HPDE6-E6E7 (cell line): ENCODE data around the gene ZFC3H1.
A peak's percentile ranks its signal among the peaks of the same experiment; 100 is the strongest.

Experiments used
- DNase-seq: peaks from one replicate; pipeline ENCODE4 v3.0.0; 2011; ENCODE audit warnings: missing footprints; ENCODE audit errors: extremely low spot score

ZFC3H1 gene

DNA sequence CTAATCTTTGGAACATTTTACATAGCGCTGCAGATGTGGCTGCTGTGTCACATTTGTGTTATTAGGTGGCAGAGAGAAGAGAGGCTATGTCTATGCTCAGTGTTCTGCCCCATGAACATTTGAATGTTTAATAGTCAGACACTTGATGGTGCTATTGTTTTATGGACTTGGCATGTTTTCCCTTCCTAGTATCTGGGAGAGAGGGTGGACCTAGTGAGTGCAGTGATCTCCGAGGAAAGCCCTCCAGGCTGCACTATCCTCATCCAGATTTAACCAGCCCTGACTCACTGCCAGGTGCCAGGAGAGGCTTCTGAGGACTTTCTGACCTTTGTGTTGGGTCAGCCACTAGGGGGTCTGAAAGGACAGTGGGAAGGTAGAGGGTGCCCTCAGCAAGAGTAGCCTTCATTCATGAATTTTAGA lies 24.3 kb downstream of the ZFC3H1 start:
- no peak for DNase-seq

DNA sequence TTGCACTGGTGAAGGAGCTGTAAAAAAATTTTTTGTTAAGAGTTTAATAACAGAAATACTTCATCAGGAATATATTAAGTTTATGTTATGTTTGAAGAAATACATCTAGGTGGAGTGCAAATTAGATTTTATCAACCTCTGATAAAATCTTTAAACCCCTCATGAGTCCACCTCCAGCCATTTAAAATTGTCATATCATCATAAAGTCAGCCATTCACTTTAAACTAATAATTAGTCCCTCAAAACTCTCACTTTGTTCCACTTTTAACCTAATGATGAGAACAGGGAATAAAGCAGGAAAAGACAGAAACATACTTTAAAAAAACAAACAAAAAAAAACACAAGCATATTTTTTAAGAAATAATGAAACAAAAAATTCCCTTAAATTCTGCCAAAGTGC lies 25.1 kb downstream of the ZFC3H1 start:
- DNase-seq, result no peak

DNA sequence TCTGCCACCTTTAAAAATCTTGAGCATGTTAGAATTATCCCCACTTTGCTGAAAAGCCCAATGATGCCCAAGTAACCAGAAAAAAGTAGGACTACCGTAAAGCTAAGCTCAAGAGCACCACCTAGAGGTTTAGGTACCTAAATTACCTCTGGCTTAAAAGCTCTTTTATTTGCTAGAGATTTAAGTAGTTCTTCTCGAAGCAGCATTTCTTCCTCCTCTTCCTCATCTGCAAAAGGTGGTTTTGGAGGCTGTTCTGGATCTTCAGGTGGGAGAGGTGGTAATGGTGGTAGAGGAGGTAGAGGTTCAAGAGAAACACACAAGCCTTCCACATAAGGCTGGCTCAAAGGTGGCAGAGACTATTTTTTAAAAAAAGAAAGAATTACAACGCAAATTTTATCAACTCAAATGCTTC lies 26.9 kb downstream of the ZFC3H1 start:
- DNase-seq, result peak; percentile 8

DNA sequence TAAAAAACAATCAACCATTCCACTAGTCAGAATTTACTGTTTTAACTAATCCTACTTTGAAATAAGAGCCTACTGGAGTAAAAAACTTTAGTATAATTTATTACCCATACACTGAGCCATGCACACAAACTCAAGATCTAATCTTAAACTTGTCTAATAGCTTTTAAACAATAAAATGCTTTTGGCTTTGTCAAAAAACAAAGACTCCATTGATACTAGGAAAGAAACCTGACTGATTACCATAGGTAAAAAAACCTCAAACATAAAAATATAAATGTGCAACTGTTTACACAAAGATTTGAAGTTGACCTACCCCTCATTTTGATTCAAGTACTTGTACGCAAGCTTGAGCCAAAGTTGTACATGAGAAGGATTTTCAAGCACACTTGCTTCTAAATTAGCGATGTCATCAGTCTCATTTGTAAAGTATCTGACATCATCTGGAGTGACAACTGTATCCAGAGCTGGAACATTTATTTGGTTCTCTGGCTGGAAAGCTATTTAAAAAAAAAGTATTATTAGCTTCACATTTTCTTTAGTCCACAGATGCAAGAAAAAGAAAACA lies 36.1 kb downstream of the ZFC3H1 start:
- DNase-seq, result no peak

DNA sequence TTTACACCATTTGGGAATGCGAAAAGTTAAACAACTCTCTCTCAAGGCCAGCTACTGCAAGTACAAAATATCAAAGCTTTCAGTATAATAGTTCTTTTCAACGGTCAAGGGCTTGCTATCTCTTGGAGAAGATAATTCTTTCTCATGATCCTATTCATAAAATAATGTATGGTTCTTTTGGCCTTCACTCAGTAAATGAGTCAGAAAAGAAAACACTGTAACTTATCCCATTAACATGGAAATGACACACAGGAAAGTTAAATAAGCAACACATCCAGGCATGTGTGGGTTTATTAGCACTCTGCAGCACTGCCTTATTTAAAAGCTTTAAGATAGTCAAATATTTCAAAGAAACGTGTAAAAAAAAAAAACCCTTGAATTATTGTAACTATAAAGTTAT lies 36.9 kb downstream of the ZFC3H1 start:
- no peak for DNase-seq

DNA sequence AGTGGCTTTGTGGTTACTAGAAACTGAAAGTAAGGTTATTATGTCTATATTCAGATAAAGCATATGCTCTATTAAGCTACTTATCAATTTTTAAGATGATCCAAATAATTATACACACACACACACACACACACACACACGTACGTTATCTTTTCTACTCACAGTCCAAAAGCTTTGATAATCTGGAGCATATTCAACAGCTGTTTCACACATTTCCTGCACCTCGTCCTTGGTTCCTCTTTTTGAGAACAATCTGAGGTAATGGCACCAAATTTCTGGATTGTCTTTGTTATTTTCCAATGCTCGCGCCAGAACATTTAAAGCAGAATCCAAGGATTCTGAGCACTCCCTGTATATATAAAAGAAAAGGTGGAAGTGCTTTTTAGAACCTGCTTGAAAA lies 37.5 kb downstream of the ZFC3H1 start:
- DNase-seq, result no peak

DNA sequence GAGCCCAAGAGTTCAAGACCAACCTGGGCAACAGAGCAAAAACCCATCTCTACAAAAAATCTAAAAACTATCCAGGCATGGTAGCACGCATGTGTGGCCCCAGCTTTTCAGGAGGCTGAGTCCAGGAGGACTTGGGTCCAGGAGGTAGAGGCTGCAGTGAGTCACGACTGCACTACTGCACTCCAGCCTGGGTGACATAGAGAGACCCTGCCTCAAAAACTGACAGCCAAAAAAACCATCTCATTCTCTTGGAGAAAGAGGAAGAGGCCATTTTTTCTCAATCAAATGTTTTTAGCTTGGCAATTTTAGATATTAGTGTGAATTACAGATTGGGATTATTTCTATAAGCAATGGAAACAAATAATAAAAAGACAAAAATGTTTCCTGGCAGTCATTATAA lies 38.2 kb downstream of the ZFC3H1 start:
- no peak for DNase-seq

DNA sequence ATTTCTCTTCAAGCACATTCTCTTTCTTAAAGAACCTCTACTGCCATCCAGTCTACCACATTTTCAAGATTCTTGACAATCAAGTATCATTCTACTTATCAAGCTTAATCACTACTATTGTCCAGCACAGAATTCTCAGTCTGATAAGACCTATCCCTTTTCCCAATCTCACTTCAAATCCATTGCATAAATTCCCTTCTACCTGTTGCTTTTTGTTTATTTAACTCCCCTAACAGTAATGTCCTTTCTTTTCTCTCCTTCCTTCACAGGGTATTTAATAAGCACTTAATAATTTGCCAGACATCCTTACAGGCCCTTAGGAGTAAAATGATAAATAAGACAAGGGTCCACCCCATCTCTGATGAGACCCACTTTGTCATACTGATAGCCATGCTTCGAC lies 41.7 kb downstream of the ZFC3H1 start:
- no peak for DNase-seq

DNA sequence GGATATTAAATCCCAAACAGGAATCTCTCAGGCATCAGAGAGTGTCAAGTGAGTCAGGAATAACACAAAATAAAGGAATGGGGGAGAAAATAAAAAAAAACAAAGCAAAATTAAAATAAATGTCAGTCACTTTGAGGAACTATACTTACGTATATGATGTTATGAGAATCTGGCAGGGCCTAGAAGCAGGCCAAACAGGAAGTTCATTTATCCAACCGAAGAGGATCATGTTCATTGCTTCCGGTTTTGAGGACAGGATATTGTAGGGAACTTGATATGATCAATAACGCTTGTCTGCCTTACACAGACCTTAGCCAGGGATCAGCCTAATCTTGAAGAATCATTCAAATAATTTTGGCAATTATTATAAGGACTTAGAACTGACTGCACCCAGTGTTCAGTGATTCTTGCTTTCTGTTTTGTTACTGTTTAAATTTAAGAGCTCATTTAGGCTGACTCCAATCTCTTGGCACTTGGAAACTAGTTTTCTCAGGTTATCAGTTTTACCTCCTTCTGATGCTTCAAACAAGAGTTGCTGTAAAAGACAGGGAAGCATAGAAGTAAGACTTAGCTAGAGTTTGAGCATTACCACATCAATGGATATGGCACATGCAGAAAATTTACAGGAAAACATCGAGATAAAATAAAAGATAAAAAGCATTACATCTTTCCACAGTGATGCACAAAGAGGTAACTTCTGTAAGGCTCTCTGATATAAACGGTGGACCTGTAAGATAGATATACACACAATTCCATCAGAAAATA lies 53.4 kb downstream of the ZFC3H1 start:
- no peak for DNase-seq

DNA sequence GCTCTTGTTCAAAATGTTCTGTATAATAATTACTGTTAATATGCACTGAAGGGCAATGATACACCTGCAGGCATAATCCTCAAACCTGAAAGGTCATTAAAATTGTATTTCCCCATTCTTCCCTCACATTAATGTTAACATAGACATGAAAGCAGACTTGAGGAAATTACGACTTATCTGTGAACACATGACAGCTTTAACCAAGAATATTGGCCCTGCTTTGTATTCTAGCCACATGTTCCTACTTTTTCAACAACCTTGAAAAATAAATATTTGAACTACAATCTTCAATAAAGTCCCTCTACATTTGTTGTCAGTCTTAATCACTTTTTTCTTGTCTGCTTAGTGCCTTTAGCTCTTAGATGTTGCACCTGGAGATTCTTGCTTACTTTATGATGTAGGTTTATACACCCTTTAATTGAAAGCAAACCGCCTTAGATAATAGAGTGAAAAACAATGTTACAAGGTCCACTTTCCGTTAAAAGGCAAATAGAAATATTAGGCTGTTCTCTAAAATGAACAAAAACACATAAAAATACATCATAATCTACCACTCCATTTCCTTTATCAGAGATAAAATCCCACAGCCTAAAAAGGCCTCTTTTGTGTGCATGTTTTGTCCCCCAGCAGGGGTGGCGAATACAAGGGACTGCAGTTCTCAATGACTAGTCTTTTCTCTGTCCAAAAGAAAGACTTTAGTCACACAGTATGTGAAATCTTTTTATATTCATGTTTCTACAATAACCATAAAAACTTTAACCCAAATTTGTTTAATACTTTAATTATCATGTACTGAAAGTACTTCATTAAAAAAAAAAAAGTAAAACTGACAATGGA lies 55.9 kb downstream of the ZFC3H1 start:
- no peak for DNase-seq

DNA sequence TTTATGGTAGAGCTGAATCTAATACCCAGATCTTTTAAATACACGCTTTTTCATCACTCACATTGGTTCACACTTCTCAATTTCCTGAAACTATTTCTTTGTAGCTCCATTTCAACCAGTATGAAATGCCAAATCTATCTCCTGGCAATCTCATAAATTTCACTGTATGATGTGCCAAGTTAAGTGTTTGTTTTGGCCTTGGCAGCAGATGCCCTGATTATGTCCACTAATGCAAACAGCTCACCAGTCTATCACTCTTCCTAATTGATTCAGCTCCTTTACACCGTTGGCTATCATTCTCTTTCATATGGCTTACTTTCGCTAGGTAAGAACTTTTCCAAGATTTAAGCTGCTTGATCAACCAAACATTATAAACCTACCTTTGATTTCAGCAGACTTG lies 58.6 kb downstream of the ZFC3H1 start:
- DNase-seq, result no peak

DNA sequence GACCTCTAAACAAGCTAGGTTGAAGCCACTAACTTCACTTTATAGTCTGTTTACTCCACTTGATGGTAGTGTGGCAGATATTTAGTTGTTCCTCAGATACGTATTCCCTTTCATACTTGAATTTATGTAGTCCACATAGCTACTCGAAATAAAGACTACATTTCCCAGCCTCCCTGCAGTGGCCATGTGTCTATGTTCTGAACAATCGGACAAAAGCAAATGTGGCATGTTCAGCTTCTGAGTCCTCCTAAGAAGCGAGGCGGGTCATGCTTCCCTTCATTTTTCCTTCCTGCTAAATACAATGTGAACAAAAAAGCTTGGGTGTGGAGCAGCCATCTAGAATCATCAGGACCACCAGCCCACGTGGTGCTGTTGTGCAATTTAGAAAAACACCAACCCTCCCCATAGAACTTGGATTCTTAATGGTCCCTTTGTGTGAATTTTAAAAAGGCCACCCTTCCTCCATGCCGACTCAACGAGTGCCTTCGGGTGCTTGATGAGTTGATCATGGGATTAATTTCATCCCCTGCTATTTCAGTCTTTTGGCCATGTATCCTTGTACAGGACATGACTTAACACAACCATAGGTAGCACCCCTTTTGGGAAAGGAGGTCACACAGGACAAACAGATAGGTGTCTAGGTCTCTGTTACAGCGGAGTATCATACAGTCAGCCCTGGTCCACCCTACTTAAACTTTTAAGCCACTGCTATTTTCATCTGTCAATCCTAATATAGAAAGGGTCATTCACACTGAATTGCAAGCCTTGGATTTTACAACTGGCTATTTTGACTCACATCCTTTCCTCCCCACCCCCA lies 60.7 kb downstream of the ZFC3H1 start:
- no peak for DNase-seq

DNA sequence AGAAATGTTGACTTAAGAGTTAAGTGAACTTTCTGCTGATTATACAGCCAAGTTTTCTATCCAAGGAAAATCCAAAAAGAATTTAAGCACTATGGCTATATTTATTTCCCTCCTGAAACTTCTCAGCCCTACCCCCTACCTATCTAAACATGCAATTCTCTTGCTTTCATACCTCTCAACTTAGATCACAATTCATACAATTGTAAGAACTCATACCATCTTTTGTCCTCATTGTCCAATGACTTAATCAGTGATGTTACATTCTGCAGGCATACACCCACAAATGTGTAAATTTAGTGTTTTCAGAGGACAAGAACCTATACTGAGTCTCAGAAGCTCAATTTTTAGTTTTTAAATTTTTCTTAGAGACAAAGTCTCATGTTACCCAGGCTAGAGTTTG lies 62.1 kb downstream of the ZFC3H1 start:
- no peak for DNase-seq

DNA sequence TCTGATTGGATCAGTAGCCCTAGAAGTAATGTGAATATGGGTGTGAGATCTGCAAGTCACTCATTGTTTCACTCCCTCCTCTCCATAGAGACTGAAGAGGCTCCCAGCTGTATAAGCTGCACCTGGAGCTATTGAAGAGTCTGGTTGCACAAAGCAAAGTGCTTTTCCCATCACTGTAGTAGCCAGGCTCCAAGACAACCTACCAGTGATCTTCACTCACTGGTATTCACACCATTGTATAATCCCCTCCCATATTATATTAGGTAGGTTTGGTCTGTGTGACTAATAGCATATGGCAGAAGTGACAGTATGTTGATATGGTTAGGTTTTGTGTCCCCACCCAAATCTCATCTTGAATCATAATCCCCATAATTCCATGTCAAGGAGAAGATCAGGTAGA lies 64.4 kb downstream of the ZFC3H1 start:
- DNase-seq, result no peak

DNA sequence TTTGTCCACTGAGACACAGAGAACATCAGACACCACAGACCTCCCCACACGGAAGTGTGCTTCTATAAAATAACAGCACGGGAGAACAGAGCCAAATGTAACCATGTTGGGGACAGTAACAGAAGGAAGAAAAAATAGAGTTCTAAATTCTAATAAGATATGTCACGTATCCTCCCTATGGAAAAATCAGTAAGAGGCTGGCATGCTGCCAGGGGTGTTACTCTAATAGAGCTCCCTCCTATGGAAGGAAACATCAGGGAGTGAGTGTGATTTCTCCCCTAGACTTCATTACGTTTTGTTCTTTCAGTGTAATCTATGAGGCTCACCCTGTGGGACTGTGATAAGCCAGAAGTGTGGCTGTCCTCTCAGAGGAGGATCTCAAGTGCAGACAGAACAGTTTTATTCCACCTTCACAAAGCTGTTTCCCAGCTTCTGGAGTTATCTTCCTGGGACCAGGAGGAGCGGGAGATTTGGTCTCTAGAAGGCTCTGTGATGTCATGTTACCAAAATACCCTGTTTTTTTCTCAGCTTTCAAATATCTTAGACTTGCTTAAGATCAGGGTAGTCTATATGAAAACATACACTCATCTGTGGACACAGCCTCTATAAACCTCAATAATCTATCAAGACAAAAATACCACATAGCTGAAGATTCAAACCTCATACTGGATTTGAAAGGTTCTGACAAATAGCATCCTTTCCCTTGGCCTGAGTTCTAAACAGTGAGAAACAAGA lies 69.3 kb downstream of the ZFC3H1 start:
- no peak for DNase-seq

DNA sequence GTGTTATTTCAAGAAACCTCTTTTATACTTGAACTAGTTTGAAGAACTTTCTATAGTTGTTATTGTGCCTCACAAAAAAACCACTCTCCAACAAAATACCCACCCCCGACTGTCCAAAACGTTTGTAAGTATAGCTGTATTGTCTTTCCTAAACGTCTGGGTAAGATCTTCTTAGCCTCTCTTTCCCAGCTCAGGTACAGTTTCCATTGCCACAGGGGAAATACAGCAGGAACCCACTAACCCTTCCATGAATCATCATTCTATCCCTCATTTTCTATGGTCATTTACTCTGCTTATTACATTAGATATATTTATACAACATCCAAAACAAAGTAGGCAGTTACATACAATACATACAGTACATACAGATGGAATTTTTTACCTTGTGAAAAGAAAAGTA lies 70.8 kb downstream of the ZFC3H1 start:
- DNase-seq, result no peak

DNA sequence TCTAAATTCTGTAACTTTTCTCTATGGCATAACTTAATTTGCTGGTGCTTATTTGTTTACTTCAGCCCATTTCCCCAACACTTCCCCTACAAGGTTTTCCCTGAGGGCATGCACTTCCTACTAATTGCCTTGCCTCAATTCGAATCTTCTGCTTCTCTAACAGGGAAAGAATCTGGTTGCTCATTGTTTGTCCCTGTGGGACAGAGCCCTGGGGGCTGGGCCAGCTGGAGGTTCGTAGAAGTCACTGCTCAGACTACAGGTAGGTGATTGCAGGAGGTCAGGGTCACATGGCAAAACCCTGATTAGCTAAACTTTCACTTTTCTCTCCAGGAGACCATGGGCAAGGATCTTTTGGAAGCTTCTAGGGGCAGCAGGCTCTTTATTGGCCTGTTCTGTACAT lies 72.0 kb downstream of the ZFC3H1 start:
- DNase-seq, result no peak

DNA sequence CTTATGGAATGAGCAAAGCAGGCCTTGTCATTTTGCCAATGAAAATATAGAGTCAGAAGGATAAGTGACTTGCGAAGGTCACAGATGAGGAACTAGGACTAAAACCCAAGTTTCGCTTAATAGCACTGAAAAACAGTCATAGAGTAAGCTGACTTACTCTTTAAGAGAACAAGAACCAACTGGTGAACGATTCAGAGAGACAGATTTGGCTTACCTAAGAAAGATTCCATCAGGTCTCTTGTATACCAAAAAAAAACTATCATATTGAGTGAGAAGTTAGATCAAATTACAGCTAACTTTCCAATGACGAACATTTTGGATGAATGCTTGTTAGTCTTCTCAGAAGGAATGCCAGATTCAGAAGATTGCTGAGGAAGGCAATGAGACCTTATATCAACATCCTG lies 74.2 kb downstream of the ZFC3H1 start:
- DNase-seq, result no peak

DNA sequence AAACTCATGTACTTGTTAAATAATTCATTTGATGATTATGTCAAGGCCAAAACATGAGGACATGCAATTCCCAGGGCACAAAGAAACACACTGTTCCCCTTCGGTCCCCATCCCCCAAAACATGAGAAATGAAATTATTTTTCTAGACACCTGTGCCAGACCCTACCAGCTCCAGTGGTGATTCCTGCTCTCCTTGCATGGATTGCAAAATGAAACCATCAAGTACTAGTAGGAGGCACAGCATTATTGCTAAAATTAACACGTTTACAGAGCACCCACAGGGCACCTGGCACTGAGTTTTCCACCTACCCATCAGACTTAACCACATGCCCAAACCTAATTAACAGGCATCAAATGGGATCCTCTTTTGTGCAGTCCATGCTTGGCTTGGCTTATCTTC lies 76.6 kb downstream of the ZFC3H1 start:
- no peak for DNase-seq

DNA sequence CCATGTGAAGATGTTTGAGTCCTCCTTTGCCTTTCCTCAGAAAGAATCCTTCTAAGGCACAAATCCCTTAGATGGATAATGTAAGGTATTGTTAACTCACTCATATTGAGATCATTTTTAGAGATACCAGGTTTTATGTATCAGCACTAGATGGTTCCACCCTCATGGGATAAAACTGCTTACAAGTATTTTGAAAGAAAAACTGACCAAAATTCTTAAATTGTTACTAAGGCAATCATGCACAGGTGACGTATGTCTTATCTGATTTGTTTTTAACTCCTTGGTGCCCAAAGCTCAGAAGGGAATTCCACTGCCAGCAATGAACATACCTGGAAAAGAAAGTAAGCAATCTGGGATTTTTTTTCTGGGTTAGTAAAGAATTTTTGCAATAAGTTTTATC lies 78.4 kb downstream of the ZFC3H1 start:
- no peak for DNase-seq

DNA sequence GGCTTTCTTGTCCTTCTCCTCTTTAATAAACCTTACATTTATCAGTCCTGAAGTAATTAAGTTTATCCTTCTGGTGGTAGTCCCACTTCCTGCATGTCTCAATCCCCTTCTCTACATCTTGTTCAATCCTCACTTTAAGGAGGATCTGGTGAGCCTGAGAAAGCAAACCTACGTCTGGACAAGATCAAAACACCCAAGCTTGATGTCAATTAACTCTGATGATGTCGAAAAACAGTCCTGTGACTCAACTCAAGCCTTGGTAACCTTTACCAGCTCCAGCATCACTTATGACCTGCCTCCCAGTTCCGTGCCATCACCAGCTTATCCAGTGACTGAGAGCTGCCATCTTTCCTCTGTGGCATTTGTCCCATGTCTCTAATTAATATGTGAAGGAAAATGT lies 79.3 kb downstream of the ZFC3H1 start:
- no peak for DNase-seq
